G401.6 (cell line): Measurements from ENCODE around the gene NEK1.
"Not testable (repeated sequence)": the region's sequence is repeated elsewhere in the genome, so short reads cannot be mapped to it uniquely, and the experiment has no call there.

ENCODE experiments used
- FAIRE-seq: peaks from 2 replicates; lab custom pipeline; 2012; peaks lifted over from hg19 to GRCh38; lab: Jason Lieb, UNC

The NEK1 gene

DNA sequence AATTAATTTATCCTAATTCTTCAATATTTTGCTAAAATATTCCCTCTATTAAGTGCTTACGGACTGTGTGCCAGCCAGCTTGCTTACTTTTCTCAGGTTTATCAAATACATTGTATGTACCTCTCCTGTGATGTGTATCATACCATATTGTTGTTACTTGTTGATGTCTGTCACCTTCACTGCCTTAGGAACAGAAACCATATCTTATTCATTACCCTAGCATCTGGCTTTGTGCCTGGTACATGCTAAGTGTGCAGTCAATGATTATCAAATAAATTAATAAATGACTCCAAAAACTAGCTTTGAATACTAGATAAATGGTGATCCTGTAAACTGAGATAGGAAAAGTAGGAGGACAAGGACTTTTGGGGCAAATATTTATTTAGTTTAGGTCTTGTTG lies 14.9 kb upstream of the NEK1 start:
- no peak for FAIRE-seq

DNA sequence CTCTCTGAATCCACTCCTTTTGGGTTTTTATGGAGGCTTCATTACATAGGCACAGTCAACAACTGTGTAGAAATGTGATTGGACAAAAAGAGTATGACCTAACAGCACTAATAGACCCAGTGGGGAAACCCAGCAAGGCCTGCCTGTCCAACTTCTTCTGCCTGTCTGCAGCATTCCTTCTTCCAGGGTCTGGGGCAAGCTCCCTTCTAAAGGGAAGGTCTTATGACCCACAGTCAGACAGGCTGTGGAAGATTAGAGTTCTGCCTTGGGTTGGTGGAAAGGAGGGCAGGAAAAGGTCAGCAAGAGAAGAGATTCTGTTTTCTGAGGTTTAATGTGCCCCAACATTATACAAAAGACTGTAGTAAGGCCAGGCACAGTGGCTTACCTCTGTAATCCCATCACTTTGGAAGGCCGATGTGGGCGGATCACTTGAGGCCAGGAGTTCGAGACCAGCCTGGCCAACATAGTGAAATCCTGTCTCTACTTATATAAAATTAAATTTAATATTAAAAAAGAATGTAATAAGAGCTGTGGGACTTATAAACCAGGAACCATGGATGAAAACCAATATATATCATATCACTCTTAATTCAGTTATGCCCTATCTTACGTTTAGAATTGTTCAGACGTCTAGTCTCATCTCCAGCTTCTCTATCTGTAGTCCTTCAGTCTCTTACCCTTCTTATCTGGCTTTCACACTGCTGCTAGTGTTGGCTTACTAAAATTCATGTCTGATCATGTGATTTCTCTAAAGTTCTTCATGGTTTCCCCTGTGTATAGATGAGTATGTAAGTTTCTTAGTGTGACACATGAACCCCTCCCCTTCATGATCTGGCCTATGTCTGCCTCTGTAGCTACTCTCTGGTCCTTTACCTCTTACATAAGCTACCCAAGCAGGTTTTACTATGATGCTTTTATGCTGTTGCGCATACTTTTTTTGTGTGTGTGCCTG lies 14.2 kb upstream of the NEK1 start:
- no peak for FAIRE-seq

DNA sequence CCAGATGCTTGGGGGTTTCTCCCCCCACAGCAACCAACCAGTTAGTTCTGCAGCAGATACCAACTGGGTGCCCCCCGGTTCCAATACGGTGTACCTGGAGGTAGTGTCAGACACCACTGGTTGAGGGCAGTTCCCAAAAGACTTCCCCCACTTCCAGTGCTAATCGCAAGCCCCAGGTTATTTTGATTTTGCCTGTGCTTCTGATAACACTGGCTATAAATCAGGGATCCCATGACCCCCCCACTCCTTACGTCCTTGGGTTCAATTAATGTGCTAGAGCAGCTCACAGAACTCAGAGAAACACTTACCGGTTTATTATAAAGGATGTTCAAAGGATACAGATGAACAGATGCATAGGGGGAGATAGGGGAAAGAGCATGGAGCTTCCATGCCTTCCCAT lies 13.5 kb upstream of the NEK1 start:
- FAIRE-seq: no peak

DNA sequence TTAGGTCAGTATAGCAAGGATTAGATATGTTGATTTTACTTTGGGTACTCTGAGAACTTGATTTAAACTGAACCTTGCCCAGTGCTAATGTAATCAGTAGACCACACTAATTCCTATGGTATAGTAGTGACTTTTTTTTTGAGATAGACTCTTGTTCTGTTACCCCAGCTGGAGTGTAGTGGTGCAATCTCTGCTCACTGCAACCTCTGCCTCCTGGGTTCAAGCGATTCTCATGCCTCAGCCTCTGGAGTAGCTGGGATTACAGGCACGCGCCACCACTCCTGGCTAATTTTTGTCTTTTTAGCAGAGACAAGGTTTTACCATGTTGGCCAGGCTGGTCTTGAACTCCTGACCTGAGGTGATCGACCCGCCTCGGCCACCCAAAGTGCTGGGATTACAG lies 11.6 kb upstream of the NEK1 start:
- not testable (repeated sequence) for FAIRE-seq

DNA sequence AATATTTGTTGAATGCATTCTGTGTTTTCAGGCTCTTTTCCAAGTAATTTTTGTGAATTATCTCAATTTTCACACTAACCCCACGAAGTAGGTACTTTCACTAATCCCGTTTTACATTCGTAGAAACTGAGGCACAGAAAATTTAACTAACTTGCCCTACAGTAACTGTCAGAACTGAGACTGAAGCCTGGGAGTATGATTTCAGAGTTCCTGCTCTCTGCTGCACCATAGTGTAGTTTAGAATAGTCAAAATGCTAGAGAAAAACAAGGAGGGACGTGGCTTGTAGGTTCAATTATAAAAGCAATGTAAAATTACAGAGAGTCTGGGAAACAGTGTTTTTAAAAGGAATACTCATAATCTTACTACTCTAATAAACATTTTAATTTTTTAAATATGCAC lies 10.2 kb upstream of the NEK1 start:
- FAIRE-seq: peak; percentile 61

GRCh38 chr4:169621731-169622492 lies 9.5 kb upstream of the NEK1 start:
- no peak for FAIRE-seq

- FAIRE-seq: no peak
Observed at GRCh38 chr4:169620880-169621248, 8.5 kb upstream of the NEK1 start.

DNA sequence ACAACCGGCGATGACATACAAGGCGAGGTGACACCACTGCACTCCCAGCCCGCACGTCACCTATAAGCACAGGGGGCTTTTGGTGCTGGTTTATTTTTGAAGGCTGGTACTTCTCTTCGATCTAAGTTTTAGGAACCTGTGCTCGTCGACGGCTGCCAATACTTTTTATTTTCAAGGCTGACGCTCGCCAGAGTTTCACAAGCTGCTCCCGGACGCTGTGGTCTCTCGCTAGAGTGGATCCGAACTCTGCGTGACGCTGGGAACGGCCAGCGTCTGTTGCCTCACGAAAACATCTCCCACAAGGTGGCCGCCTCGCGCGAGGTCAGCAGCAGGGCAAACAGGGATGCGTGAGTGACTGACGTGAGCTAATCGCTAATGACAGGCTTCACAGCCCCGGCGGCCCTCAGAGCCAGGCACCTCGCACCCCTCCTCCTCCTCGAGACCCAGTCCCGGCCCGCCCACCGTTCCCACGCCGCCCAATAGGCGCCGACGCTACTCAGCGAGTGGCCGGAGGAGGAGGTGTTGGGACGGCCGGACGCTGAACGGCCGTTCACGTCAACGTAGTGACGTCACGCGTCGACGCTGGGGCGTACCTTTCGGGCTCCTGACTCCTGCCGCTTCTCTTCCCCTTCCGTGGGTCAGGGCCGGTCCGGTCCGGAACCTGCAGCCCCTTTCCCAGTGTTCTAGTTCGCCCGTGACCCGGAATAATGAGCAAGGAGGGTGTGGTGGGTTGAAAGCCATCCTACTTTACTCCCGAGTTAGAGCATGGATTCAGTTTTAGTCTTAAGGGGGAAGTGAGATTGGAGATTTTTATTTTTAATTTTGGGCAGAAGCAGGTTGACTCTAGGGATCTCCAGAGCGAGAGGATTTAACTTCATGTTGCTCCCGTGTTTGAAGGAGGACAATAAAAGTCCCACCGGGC lies 7.8 kb upstream of the NEK1 start, which contains the start of gene CLCN3:
Gene CLCN3 (plus strand): TSS at position 621 of the 922 bp plus-strand sequence. CDS start 15,351 bp downstream, outside the sequence.
- peak; percentile 97 for FAIRE-seq

- peak; percentile 53 for FAIRE-seq
Observed at GRCh38 chr4:169619518-169619957, 7.2 kb upstream of the NEK1 start.

GRCh38 chr4:169618986-169619385 lies 6.6 kb upstream of the NEK1 start:
- FAIRE-seq: no peak

GRCh38 chr4:169618286-169618685 lies 5.9 kb upstream of the NEK1 start:
- FAIRE-seq: no peak

DNA sequence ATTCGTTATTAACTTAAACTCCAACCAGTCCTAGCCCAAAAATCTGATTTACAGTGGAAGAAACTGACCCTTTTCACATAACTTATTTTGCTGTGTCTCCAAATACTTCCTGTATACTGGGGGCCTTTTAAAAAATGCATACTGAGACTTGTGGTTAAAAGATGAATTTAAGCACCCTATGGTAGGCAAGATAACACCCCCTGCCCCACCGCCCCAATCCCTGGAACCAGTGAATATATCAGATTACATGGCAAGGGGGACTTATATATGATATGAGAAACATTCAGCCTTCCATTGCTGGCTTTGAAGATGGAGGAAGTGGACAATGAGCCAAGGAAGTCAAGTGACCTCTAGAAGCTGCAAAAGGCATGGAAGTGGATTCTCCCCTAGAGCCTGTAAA lies 4.9 kb upstream of the NEK1 start:
- FAIRE-seq: no peak

DNA sequence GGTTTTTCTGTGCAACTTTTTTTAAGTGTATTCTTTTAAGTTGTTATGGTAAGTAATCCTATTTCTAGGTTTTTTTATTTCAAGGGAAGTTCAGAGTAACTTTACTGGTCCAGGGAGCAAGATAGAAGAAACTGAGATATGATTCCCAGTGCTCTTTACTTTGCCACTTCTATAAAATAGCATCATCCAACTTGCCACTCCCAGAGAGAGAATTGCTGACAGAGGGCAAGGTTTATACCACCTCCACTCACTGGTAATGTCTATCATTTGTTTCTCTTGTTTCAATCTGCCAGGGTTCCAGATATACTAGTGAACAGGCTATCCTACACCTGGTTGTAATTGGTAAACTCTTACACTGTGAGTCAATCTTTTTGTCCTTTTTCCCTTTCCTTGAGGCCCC lies 4.5 kb upstream of the NEK1 start:
- FAIRE-seq: no peak

GRCh38 chr4:169615467-169616106 lies 3.2 kb upstream of the NEK1 start:
- FAIRE-seq: no peak

DNA sequence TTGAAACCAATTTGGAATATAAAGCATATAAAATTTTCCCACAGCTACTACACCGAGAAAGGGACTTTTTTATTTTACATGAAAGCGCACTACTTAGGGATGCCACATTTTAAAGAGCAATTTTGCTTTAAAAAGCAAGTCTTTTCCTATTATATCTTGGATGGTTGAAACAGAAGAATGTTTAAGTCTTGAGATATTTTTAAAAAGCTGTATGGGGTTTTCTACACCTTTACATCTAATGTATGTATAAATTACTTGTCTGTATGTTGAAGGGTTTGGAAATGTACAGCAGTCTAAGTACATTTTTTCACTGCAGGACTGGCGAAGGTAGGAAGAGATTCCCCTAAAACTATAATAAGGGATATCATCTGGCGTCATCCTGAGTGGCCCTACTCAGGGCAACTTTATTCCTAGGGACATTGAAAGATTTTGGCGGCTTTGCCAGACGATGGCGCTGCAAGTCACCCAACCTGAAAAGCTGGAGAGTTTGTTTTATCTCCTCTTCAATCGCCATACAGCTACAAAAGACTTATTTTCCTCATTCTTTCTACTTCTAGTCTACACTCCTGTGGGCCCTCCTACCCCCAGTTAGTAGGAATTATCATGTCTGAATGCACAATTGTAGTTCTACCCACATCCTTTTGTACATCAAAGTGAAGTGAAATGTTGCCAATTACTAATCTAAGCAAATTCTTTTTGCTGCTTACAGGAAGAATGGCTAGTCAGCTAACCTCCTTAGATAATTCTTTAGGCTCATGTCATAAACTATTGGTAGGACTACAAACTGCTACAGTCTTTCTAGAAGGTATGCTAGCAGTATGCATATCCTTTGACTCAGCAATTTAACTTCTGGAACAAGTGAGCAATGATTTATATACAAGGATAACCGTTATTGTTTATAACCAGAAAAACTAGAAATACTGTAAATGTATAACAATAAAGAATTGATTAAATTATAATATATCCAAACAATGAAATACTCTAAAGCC lies 782 bp upstream of the NEK1 start:
- FAIRE-seq: peak; percentile 91

- FAIRE-seq: no peak
Observed at GRCh38 chr4:169611157-169611556, 1.2 kb downstream of the NEK1 start.

DNA sequence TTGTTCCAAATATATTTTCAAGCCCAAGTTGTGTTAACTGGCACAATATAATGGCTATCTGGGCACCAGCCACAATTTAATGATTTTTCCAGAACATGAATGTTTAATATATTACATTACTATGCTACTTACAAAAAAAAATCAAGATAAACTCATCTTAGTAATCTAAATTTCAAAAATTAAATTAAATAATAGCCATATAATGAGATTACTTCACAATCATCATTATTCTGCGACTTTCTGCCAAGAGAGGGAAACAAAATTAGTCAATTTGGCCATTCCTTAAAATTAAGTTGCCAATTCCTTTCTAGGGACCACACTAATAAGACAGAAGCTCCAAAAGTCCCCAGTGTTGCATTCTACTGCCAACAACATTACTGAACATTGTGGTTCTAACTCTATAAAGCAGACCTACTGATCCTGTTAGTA lies 7.5 kb downstream of the NEK1 start:
- FAIRE-seq: no peak

DNA sequence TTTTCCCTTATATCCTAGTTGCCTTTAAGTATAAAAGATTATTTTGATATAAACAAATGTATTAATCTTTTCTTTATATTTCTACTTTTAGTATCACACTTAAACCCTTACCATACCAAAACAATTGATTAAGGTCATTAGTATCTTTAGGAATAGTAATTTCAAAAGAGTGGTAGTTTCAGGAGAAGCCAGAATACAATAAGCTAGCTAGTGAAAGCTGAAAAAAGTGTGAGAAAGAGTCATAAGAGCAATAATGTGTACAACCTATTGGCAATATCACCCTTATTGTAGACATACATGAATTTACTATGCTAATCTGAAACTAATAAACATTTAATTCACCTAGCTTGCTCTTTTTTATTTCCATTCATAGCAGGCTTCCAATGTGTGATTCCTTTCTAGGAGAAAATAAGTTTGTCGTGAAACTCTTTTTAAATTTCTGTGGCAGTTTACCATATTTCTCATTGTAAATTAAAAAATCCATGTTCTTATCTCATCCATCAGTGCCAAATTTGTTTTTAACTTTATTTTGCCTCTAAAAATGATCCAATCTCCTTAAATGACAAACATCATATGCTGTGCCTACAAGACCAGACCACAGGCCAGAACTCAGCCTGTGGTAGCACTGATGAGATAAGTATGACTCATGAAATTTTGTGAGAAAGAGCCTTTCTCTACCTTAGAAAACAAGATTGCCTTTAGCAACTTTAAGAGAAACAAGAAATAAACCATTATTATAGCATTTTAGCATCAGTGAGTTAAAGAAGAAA lies 8.1 kb downstream of the NEK1 start:
- FAIRE-seq: peak; percentile 51

DNA sequence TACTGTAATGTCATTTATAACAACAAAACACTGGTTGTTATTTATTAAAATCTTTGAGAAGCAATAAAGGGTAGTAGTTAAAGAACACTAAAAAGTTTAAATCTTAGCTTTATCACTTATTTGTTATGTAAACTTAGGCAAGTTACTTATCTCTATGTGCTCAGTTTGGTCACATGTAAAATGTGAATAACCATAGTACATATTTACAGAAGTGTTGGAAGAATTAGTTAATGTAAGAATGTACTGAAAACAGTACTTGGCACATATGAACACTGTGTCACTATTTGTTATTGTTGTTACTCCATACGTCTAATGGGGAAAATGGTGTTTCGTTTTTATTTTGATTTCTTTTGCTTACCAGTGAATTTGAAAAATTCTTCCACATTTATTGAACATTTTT lies 9.1 kb downstream of the NEK1 start:
- FAIRE-seq: no peak
